ENCODE results near the gene BAIAP2.

The BAIAP2 gene

GRCh38 chr17:81092518-81093095, 57.7 kb downstream of the BAIAP2 start:
- no peak for FAIRE-seq

- no peak for FAIRE-seq
These were observed 58.9 kb downstream of the BAIAP2 start for GRCh38 chr17:81093619-81094508.

GRCh38 chr17:81094509-81095382, 59.8 kb downstream of the BAIAP2 start:
- FAIRE-seq = peak; percentile 33

GRCh38 chr17:81095383-81095762, 60.4 kb downstream of the BAIAP2 start:
- no peak for FAIRE-seq

- no peak for FAIRE-seq
These were observed 61.8 kb downstream of the BAIAP2 start for GRCh38 chr17:81096741-81097133.

- FAIRE-seq = no peak
These were observed 62.4 kb downstream of the BAIAP2 start for GRCh38 chr17:81097134-81097942.

GRCh38 chr17:81097943-81098308, 63.0 kb downstream of the BAIAP2 start:
- FAIRE-seq = no peak

- no peak for FAIRE-seq
These were observed 64.9 kb downstream of the BAIAP2 start for GRCh38 chr17:81099888-81100287.

- FAIRE-seq = no peak
These were observed 65.7 kb downstream of the BAIAP2 start for GRCh38 chr17:81100668-81101067.

GRCh38 chr17:81101614-81102306, 66.8 kb downstream of the BAIAP2 start:
- FAIRE-seq = no peak

DNA sequence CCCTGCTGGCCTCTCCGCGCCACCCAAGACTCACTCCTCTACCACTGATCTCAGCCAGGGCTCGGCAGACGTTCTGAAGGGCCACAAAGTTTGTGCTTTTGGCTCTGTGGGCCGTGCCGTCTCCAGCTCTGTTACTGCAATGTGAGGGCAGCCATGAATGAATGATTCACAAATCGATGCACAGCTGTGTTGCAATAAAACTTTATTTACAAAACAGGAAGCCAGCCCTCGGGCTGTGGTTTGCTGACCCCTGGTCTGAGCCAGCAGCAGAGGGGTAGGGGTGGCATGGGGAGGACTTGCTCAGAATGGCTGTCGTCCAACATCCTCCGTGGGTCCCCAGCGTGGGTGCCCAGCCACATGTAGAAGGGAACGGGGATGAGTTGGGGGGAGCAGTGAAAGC, 67.4 kb downstream of the BAIAP2 start:
- no peak for FAIRE-seq

GRCh38 chr17:81102869-81103268, 67.9 kb downstream of the BAIAP2 start:
- no peak for FAIRE-seq

DNA sequence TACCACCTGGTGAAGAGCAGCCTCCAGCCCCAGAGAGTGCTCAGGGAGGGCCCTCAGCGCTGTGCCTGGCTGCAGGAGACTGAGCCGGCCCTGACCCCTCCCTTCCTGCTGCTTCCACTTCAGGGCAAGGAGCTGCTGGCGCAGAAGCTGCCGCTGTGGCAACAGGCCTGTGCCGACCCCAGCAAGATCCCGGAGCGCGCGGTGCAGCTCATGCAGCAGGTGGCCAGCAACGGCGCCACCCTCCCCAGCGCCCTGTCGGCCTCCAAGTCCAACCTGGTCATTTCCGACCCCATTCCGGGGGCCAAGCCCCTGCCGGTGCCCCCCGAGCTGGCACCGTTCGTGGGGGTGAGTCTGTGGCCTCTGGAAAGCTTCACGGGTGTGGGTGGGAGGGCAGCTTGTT, 68.4 kb downstream of the BAIAP2 start:
- FAIRE-seq = no peak

DNA sequence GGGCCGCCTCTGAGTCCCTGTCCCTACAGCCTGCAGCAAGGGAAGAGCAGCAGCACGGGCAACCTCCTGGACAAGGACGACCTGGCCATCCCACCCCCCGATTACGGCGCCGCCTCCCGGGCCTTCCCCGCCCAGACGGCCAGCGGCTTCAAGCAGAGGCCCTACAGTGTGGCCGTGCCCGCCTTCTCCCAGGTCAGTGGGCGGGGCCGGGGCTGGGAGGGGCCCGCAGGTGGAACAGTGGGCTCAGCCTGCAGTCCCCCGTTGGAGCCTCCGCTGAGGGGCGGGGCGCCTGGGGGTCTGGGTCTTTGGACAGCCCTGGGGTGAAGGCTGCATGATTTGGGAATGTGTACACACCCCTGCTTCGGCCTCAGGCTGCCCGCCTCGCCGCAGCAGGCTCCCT, 71.8 kb downstream of the BAIAP2 start:
- no peak for FAIRE-seq

GRCh38 chr17:81108220-81108619, 73.3 kb downstream of the BAIAP2 start:
- FAIRE-seq = no peak

DNA sequence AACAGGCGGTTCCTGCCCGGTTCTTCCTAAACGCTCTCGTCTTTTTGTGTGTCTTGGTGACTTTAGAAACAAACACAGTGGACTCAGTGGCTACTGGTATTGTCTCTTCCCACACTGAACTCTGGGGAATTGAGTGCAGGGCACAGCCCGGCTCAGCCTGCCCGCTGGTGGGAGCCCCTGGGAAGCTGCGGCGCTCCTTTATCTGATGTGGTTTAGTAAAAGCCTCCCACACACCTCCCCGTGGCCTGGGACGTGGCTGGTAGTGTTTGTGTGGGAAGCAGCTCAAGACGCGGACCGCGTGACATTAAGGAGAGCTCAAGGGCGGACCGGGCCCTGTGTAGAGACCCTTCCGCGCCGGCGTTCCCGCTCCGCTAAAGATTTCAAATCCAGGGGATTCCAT, 75.0 kb downstream of the BAIAP2 start:
- no peak for FAIRE-seq

DNA sequence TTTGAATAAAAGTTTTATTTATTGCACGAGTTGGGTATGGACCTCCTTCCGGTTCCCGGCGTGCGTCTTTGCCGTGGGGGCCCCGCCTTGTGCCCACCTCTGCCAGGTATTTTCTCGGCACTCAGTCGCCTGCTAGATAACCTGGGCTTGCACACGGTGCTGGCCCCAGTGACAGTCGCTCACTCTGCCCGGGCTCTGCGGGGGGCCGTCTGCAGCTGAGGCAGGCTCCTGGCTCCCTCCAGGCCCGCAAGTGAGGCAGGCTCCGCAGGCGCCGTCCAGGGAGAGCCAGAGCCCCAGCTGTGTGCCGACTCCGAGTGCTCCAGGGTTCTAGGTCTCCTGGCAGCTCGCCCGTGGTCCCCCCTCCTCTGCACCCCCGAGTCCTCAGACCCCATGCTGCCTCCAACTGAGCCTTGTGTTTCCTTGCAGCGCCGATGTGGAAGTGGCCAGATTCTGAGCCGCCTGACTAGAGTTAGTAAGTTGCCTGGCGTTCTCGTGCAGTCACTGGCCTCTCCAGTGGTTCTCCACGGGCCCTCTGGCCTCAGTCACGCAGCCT, 75.6 kb downstream of the BAIAP2 start:
- FAIRE-seq = no peak

DNA sequence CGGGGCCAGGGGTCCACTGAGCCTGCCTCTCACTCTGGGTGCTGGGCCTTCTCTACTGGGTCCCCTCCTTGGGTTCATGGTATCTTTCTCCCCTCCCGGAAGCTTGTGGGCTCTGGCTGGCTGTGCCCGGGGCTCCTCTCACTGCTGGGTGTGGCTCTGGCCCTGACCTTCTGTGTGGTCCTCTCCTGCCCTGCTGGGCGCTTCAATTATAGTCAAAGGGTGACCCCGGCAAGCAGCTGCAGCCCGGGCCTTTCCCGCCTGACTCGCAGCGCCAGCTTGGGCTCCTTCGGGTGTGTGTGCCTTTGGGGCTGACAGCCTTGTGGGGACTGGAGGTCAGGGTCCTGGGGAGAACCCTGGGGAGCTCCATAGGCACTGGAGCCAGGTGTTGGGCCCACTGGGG, 76.1 kb downstream of the BAIAP2 start:
- no peak for FAIRE-seq

GRCh38 chr17:81112450-81112849, 77.5 kb downstream of the BAIAP2 start:
- no peak for FAIRE-seq

- FAIRE-seq = no peak
These were observed 78.3 kb downstream of the BAIAP2 start for GRCh38 chr17:81113158-81113724.

GRCh38 chr17:81114351-81115093, 79.6 kb downstream of the BAIAP2 start:
- no peak for FAIRE-seq
